ENCODE measurements around the gene EXD1. TPM values are rescaled to one million over a fixed set of nuclear protein-coding genes. Genes with fewer than 3 reads are reported as not detected.
"Not testable (repeated sequence)": the region's sequence is repeated elsewhere in the genome, so short reads cannot be mapped to it uniquely, and the experiment has no call there.

The EXD1 gene
- total RNA-seq, 1 donor from 2014 or later = not detected

DNA sequence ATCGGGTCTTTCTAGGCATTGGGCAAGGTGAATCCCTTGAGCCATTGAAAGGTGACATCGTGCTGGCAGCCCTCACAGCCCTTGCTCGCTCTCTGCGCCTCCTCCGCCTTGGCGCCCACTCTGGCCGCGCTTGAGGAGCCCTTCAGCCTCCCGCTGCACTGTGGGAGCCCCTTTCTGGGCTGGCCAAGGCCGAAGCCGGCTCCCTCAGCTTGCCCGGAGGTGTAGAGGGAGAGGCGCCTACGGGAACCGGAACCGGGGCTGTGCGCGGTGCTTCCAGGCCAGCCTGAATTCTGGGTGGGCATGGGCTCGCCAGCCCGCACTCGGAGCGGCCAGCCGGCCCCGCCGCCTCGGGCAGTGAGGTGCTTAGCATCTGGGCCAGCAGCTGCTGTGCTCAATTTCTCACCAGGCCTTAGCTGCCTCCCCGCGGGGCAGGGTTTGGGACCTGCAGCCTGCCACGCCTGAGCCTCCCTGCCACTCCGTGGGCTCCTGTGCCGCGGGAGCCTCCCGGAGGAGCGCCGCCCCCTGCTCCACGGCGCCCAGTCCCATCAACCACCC is 79.0 kb downstream of the EXD1 start:
- intact Hi-C loops (cut with micrococcal nuclease) = no loop called here

DNA sequence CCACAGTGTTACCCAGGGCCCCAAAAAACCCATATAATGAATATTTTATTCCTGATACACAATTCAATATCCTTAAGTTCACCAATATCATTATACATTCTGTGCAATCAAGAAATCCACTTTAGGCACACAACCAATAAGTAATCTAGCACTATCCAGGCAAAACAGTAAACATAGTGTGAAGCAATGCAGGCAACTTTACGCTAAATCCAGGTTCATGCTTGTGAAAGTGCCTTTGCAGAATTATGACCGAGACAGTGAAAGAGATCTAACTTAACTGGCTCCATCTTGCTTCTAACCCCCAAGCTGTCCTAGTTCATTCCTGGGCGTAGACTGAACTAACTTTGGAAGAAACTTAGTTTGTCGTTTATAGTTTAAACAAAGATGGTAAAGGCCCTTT is 80.3 kb downstream of the EXD1 start:
- intact Hi-C loops (cut with micrococcal nuclease) = loop anchor here (1.0 kb wide), 1 partner anchor 34 kb away; the partner anchor contains the start of gene INO80

DNA sequence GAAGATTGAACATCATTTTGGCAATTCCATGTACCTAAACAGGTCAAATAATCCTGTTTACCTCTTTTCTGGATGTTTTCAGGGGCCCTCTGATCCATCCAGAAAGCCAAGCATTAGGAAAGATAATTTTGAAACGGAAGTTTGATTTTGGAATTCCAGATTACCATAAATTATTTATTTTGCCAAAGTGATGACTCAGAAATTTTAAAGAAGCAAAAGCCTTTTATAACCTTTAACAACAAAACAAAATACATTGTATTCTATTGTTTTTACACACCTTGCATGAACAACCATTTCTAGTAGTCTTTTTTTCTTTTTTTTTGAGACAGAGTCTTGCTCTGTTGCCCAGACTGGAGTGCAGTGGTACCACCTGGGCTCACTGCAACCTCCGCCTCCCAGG is 82.5 kb downstream of the EXD1 start:
- intact Hi-C loops (cut with micrococcal nuclease) = no loop called here

DNA sequence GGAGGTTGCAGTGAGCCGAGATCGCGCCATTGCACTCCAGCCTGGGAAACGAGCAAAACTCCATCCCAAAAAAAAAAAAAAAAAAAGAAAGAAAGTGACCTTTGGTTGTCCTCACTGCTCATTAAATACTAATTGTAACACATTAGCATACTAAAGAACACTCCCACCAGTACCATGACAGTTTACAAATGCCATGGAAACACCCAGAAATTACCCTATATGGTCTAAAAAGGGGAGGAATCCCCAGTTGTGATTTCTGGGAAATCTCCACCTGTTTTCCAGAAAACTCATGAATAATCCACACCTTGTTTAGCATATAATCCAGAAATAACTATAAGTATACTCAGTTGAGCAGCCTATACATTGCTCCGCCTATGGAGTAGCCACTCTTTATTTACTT is 90.9 kb downstream of the EXD1 start:
- intact Hi-C loops (cut with micrococcal nuclease) = no loop called here

DNA sequence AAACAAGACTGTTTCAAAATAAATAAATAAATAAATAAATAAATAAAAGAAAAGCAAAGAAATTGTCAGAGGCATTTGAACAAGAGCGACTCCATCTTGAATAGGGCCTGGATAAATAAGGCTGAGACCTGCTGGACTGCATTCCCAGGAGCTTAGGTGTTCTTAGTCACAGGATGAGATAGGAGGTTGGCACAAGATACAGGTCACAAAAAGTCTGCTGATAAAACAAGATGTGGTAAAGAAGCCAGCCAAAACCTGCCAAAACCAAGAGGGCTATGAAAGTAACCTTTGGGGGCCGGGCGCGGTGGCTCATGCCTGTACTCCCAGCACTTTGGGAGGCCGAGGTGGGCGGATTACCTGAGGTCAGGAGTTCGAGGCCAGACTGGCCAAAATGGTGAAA is 91.4 kb downstream of the EXD1 start:
- intact Hi-C loops (cut with micrococcal nuclease) = not testable (repeated sequence)

DNA sequence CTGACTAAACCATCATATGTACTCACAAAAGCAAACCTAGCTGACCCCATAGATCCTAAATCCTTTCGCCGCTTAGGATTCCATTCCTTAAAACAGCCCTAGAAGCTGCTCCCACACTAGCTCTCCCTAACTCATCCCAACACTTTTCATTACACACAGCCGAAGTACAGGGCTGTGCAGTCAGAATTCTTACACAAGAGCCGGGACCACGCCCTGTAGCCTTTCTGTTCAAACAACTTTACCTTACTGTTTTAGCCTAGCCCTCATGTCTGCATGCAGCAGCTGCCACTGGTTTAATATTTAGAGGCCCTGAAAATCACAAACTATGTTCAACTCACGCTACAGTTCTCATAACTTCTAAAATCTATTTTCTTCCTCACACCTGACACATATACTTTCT is 95.0 kb downstream of the EXD1 start:
- intact Hi-C loops (cut with micrococcal nuclease) = not testable (repeated sequence)

DNA sequence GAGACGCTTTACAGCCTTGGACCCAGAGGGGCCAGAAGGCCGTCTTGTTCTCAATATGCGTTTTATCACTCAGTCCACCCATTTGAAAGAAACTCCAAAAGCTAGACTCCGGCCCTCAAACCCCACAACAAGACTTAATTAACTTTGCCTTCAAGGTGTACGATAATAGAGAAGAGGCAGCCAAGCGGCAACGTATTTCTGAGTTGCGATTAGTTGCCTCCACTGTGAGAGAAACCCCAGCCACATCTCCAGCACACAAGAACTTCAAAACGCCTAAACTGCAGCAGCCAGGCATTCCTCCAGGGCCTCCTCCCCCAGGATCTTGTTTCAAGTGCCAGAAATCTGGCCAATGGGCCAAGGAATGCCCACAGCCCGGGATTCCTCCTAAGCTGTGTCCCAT is 97.1 kb downstream of the EXD1 start:
- intact Hi-C loops (cut with micrococcal nuclease) = no loop called here

Other genes starting within 250 kb of the EXD1 start
- 33.1 and 33.2 TPM in 2 replicates for gene INO80, start 114.5 kb downstream of the EXD1 start, total RNA-seq
- gene CHP1, start 511 bp upstream of the EXD1 start, total RNA-seq = 62.8 and 63.6 TPM in 2 replicates
- gene OIP5, start 101.8 kb upstream of the EXD1 start, total RNA-seq = 18.7 TPM in 2 replicates
- gene NUSAP1, start 102.1 kb upstream of the EXD1 start, total RNA-seq = 226 TPM in 2 replicates
- gene NDUFAF1, start 171.7 kb upstream of the EXD1 start, total RNA-seq = 16.2 and 17.4 TPM in 2 replicates
- 37.2 and 41.1 TPM in 2 replicates for gene RTF1, start 186.3 kb upstream of the EXD1 start, total RNA-seq